H9 (cell line): ENCODE measurements around the gene DLG2. TPM values are rescaled to one million over a fixed set of nuclear protein-coding genes. Genes with fewer than 3 reads are reported as not detected.

ENCODE experiments used
- DNase-seq: peaks from one replicate; pipeline ENCODE4 v3.0.0-alpha.2; 2017
- H2AFZ ChIP-seq: one replicate; pipeline ENCODE4 v1.6.1; 2013; ENCODE audit warnings: mild to moderate bottlenecking, low read length, control low read depth, moderate library complexity
- H2AK5ac ChIP-seq: 2 replicates; pipeline ENCODE4 v1.6.1; 2013; ENCODE audit warnings: low read length, control low read depth, mixed read lengths; ENCODE audit not compliant: insufficient read length
- H2BK120ac ChIP-seq: one replicate; pipeline ENCODE4 v1.6.1; 2013; ENCODE audit warnings: low read depth, mild to moderate bottlenecking, low read length, control low read depth, inconsistent platforms; ENCODE audit not compliant: poor library complexity, severe bottlenecking
- H2BK12ac ChIP-seq: 2 replicates; pipeline ENCODE4 v1.6.1; 2013; ENCODE audit warnings: low read length, control low read depth, mixed read lengths, low read depth; ENCODE audit not compliant: insufficient read length
- H2BK15ac ChIP-seq: 2 replicates; pipeline ENCODE4 v1.6.1; 2013; ENCODE audit warnings: low read depth, low read length, control low read depth
- H2BK20ac ChIP-seq: one replicate; pipeline ENCODE4 v1.6.1; 2013; ENCODE audit warnings: low read depth, mild to moderate bottlenecking, low read length, control low read depth, inconsistent platforms; ENCODE audit not compliant: poor library complexity, severe bottlenecking
- H2BK5ac ChIP-seq: 2 replicates; pipeline ENCODE4 v1.6.1; 2013; ENCODE audit warnings: low read length, control low read depth, mixed read lengths; ENCODE audit not compliant: insufficient read length
- H3K14ac ChIP-seq: 2 replicates; pipeline ENCODE4 v1.6.1; 2013; ENCODE audit warnings: low read length, control low read depth; ENCODE audit not compliant: insufficient read depth
- H3K18ac ChIP-seq: 2 replicates; pipeline ENCODE4 v1.6.1; 2013; ENCODE audit warnings: low read depth, mild to moderate bottlenecking, mixed read lengths, low read length, control low read depth; ENCODE audit not compliant: insufficient read length
- H3K23ac ChIP-seq: 2 replicates; pipeline ENCODE4 v1.6.1; 2013; ENCODE audit warnings: low read length, control low read depth, mixed read lengths, low read depth; ENCODE audit not compliant: insufficient read length
- H3K23me2 ChIP-seq: 2 replicates; pipeline ENCODE4 v1.6.1; 2013; ENCODE audit warnings: low read depth, mild to moderate bottlenecking, mixed read lengths, low read length, control low read depth; ENCODE audit not compliant: insufficient read length, poor library complexity, severe bottlenecking
- H3K27ac ChIP-seq: 2 replicates; pipeline ENCODE4 v1.5.1; 2013; ENCODE audit warnings: low read length, control low read depth, mixed read lengths, low read depth; ENCODE audit not compliant: insufficient read length
- H3K27me3 ChIP-seq: 2 replicates; pipeline ENCODE4 v1.6.1; 2013; ENCODE audit warnings: low read length, control low read depth, inconsistent platforms; ENCODE audit not compliant: insufficient read depth
- H3K4ac ChIP-seq: 2 replicates; pipeline ENCODE4 v1.6.1; 2013; ENCODE audit warnings: low read depth, mild to moderate bottlenecking, control low read depth, inconsistent platforms, low read length, moderate library complexity
- H3K4me1 ChIP-seq: 2 replicates; pipeline ENCODE4 v1.6.1; 2013; ENCODE audit warnings: low read length, control low read depth, inconsistent platforms; ENCODE audit not compliant: insufficient read depth
- H3K4me2 ChIP-seq: 2 replicates; pipeline ENCODE4 v1.6.1; 2013; ENCODE audit warnings: low read length, control low read depth, mixed read lengths; ENCODE audit not compliant: insufficient read length, insufficient read depth
- H3K56ac ChIP-seq: 2 replicates; pipeline ENCODE4 v1.6.1; 2013; ENCODE audit warnings: low read depth, mild to moderate bottlenecking, mixed read lengths, low read length, control low read depth; ENCODE audit not compliant: insufficient read length
- H3K79me1 ChIP-seq: 2 replicates; pipeline ENCODE4 v1.6.1; 2013; ENCODE audit warnings: low read depth, mild to moderate bottlenecking, moderate library complexity, low read length, control low read depth, inconsistent platforms; ENCODE audit not compliant: insufficient read depth, poor library complexity, severe bottlenecking
- H3K79me2 ChIP-seq: 2 replicates; pipeline ENCODE4 v1.6.1; 2013; ENCODE audit warnings: low read length, control low read depth, inconsistent platforms; ENCODE audit not compliant: insufficient read depth
- H3K9ac ChIP-seq: 2 replicates; pipeline ENCODE4 v1.6.1; 2013; ENCODE audit warnings: low read length, control low read depth, mixed read lengths; ENCODE audit not compliant: insufficient read length; ENCODE audit errors: extremely low read depth
- H3K9me3 ChIP-seq: one replicate; pipeline ENCODE4 v1.6.1; 2013; ENCODE audit warnings: low read depth, low read length, inconsistent platforms; ENCODE audit not compliant: control insufficient read depth
- H3T11ph ChIP-seq: one replicate; pipeline ENCODE4 v1.6.1; 2013; ENCODE audit warnings: mild to moderate bottlenecking, low read length, control low read depth, inconsistent platforms
- H4K20me1 ChIP-seq: one replicate; pipeline ENCODE4 v1.6.1; 2013; ENCODE audit not compliant: control insufficient read depth, insufficient read length, insufficient read depth
- H4K5ac ChIP-seq: 2 replicates; pipeline ENCODE4 v1.6.1; 2013; ENCODE audit warnings: low read depth, mild to moderate bottlenecking, mixed read lengths, low read length, control low read depth; ENCODE audit not compliant: insufficient read length
- H4K8ac ChIP-seq: replicated peaks from 2 replicates; pipeline ENCODE4 v1.6.1; 2013; ENCODE audit warnings: low read length, control low read depth, mixed read lengths, low read depth; ENCODE audit not compliant: insufficient read length
- H4K91ac ChIP-seq: 2 replicates; pipeline ENCODE4 v1.6.1; 2013; ENCODE audit warnings: low read depth, mild to moderate bottlenecking, moderate library complexity, mixed read lengths, low read length, control low read depth; ENCODE audit not compliant: insufficient read length
- H3K27ac Mint-ChIP-seq, 3 experiments: 2 replicates in 2 of 3; 3 replicates in 1 of 3; pipeline ENCODE4 v1.8.0; 2020 to 2021; ENCODE audit warnings: mixed read lengths in 3 of 3, mild to moderate bottlenecking in 1 of 3, moderate library complexity in 1 of 3
- H3K27me3 Mint-ChIP-seq: 2 replicates; pipeline ENCODE4 v1.8.0; 2021; ENCODE audit warnings: low read depth, mild to moderate bottlenecking, moderate library complexity, mixed read lengths
- H3K36me3 Mint-ChIP-seq, 3 experiments: 2 replicates in 2 of 3; 3 replicates in 1 of 3; pipeline ENCODE4 v1.8.0; 2020 to 2021; ENCODE audit warnings: low read depth in 3 of 3, mixed read lengths in 3 of 3; ENCODE audit not compliant: insufficient read depth in 1 of 3
- H3K4me1 Mint-ChIP-seq, 2 experiments: 2 replicates each; pipeline ENCODE4 v1.8.0; 2020; ENCODE audit warnings: mixed read lengths in 2 of 2
- H3K4me3 Mint-ChIP-seq, 2 experiments: 2 replicates in 1 of 2; 3 replicates in 1 of 2; pipeline ENCODE4 v1.8.0; 2020 to 2021; ENCODE audit warnings: mild to moderate bottlenecking in 2 of 2, mixed read lengths in 2 of 2, moderate library complexity in 1 of 2
- H3K9me3 Mint-ChIP-seq, 2 experiments: 2 replicates in 1 of 2; 3 replicates in 1 of 2; pipeline ENCODE4 v1.8.0; 2020; ENCODE audit warnings: mild to moderate bottlenecking in 2 of 2, mixed read lengths in 2 of 2, moderate library complexity in 1 of 2
- WGBS: extraction: QIAGEN DNeasy Blood & Tissue Kit; methylation state at CpG from one replicate; pipeline ENCODE4 v1.1.7; 2013; ENCODE audit warnings: missing lambda C conversion rate, low lambda C conversion rate, mixed read lengths; ENCODE audit not compliant: insufficient read length; ENCODE audit errors: extremely low coverage; 5-methylcytosine and 5-hydroxymethylcytosine counted together
- total RNA-seq: library from RNA; stranded (reverse); gene quantifications from 2 replicates; pipeline ENCODE4 v1.2.1, GENCODE V29; 2021
- TF ChIP-seq, protein P1 (sequence below): fragments of 200-600 bp; sonication (generic); conservative IDR thresholded peaks from 3 replicates; pipeline ENCODE4 v1.8.0; 2021; ENCODE audit warnings: antibody characterized with exemption, mild to moderate bottlenecking

The DLG2 gene
- total RNA-seq, 1 experiment from 2014 or later: 8.0 TPM

DNA sequence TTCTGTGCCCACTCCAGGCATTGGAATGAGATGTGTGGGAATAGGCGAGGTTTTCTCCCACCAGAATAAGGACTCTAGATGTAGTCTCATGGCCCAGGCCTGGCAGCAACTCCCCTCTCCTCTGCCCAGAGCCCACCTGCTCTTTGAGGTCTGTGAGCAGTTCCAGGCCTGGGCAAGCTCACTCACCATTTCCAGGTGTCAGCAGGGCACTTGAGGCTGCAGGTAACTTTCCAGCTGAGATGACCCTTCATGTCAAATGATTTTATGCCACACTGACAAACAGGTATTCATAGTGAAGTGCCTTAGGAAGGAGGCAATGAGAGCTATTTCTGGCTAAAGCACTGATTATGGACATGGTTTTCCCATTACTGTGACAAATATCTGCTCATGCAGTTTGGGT lies 2217.7 kb downstream of the DLG2 start:
- Histone ChIP-seq H2BK15ac (no peak overlapping the region), H4K8ac (no peak overlapping the region), H2AFZ (no peak overlapping the region), H3K27me3 (no peaks in the 10 kb centered on the region), H3K23ac (no peak overlapping the region), H3K18ac (no peak overlapping the region), H3K79me1 (no peaks in the 10 kb centered on the region), H3K14ac (no peak overlapping the region; the same call in 1 of the 2 replicates), H3K4me2 (no peak overlapping the region), H2BK20ac (no peak overlapping the region), H4K20me1 (no peaks in the 10 kb centered on the region), H3K79me2 (no peaks in the 10 kb centered on the region), H4K91ac (no peak overlapping the region), H3K56ac (no peak overlapping the region), H3K9me3 (no peaks in the 10 kb centered on the region), H3K23me2 (no peaks in the 10 kb centered on the region), H2AK5ac (no peak overlapping the region), H3K27ac (no peak overlapping the region), H3K9ac (no peak overlapping the region), H2BK12ac (no peak overlapping the region), H3T11ph (no peak overlapping the region), H4K5ac (no peak overlapping the region), H3K4me1 (no peaks in the 10 kb centered on the region), H3K4ac (no peak overlapping the region), H2BK120ac (no peak overlapping the region), H2BK5ac (no peak overlapping the region)
- no peak overlapping the region; a peak in 1 of 7 replicates for H3K27ac Mint-ChIP-seq
- DNase-seq: no peak
- peaks cover 0 to 5% of the 10 kb centered on the region in 2 experiments; a peak in 1 of 4 replicates for H3K4me1 Mint-ChIP-seq
- H3K27me3 Mint-ChIP-seq: no peaks in the 10 kb centered on the region
- TF ChIP-seq, protein P1, sequence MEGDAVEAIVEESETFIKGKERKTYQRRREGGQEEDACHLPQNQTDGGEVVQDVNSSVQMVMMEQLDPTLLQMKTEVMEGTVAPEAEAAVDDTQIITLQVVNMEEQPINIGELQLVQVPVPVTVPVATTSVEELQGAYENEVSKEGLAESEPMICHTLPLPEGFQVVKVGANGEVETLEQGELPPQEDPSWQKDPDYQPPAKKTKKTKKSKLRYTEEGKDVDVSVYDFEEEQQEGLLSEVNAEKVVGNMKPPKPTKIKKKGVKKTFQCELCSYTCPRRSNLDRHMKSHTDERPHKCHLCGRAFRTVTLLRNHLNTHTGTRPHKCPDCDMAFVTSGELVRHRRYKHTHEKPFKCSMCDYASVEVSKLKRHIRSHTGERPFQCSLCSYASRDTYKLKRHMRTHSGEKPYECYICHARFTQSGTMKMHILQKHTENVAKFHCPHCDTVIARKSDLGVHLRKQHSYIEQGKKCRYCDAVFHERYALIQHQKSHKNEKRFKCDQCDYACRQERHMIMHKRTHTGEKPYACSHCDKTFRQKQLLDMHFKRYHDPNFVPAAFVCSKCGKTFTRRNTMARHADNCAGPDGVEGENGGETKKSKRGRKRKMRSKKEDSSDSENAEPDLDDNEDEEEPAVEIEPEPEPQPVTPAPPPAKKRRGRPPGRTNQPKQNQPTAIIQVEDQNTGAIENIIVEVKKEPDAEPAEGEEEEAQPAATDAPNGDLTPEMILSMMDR: no peak
- H3K9me3 Mint-ChIP-seq: no peaks in the 10 kb centered on the region
- H3K36me3 Mint-ChIP-seq: no peaks in the 10 kb centered on the region
- no peak overlapping the region for H3K4me3 Mint-ChIP-seq
- WGBS: no CpG with 5 or more reads among the region's 1 CpG
